ENCODE results near the gene NCOA1.

DNA sequence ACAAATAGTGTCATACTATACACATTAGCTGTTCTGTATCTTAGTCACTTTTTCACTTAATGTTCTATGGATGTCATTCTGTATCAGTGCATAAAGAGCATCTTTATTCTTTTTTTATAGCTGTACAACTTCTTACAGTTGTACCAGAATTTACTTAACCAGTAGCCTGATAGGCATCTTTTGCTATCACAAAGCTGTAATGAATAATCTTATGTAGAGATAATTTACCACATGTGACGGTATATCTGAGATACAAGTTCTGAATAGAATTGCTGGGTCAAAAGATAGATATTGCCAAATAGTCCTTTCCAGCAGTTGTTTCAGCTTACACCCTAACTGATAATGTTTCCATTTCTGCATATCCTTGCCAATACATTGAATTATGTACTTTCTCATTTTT lies 232.1 kb downstream of the NCOA1 start:
- TF ChIP-seq, protein P1, sequence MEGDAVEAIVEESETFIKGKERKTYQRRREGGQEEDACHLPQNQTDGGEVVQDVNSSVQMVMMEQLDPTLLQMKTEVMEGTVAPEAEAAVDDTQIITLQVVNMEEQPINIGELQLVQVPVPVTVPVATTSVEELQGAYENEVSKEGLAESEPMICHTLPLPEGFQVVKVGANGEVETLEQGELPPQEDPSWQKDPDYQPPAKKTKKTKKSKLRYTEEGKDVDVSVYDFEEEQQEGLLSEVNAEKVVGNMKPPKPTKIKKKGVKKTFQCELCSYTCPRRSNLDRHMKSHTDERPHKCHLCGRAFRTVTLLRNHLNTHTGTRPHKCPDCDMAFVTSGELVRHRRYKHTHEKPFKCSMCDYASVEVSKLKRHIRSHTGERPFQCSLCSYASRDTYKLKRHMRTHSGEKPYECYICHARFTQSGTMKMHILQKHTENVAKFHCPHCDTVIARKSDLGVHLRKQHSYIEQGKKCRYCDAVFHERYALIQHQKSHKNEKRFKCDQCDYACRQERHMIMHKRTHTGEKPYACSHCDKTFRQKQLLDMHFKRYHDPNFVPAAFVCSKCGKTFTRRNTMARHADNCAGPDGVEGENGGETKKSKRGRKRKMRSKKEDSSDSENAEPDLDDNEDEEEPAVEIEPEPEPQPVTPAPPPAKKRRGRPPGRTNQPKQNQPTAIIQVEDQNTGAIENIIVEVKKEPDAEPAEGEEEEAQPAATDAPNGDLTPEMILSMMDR (IDR thresholded peaks at IDR 0.05; ENCODE audit: poor library complexity, severe bottlenecking): no peak
- TF ChIP-seq POLR2AphosphoS5 (IDR thresholded peaks at IDR 0.05) (no peak), EP300 (conservative IDR thresholded peaks at IDR 0.05; ENCODE audit: poor library complexity, severe bottlenecking) (no peak), SMC3 (conservative IDR thresholded peaks at IDR 0.05; ENCODE audit: poor library complexity) (no peak)
